Endothelial cell of umbilical vein (primary cell): ENCODE measurements around the gene TRIM14. TPM values are rescaled to one million over a fixed set of nuclear protein-coding genes. Genes with fewer than 3 reads are reported as not detected.
A peak's percentile ranks its signal among the peaks of the same experiment; 100 is the strongest.

Source experiments
- BruUV-seq: library from RNA; stranded (reverse); fragments of 400-500 nt; replicated peaks from 2 replicates; lab custom pipeline; 2021; lab: Mats Ljungman, UMichigan
- CTCF ChIA-PET: fragments of 300-600, 350-600 bp; sonication (Branson Sonifier 250); formaldehyde crosslinking; loops from one replicate; lab custom pipeline; 2021; ENCODE audit warnings: antibody characterized with exemption, inconsistent platforms; lab: Charles Lee
- POLR2A ChIA-PET: fragments of 300-600, 350-600 bp; sonication (Branson Sonifier 250); formaldehyde crosslinking; loops from one replicate; lab custom pipeline; 2021; ENCODE audit warnings: antibody characterized with exemption, inconsistent platforms; lab: Charles Lee
- DNase-seq: peaks from one replicate; pipeline ENCODE4 v3.0.0-alpha.2; 2011; ENCODE audit warnings: low read depth, low spot score
- FAIRE-seq: peaks from 2 replicates; lab custom pipeline; 2011; peaks lifted over from hg19 to GRCh38; lab: Jason Lieb, UNC
- H2AFZ ChIP-seq: 2 replicates; pipeline ENCODE4 v1.6.0; 2012; ENCODE audit warnings: low read depth, low read length, control low read depth, inconsistent platforms
- H3K27ac ChIP-seq: 2 replicates; pipeline ENCODE4 v1.5.1; 2011; ENCODE audit warnings: low read depth, mild to moderate bottlenecking, control low read depth, low read length, moderate library complexity; ENCODE audit not compliant: insufficient read depth
- H3K27me3 ChIP-seq, 2 experiments: 2 replicates each; pipeline versions ENCODE4 v1.6.0 to v1.6.1; 2011; ENCODE audit warnings: low read length in 2 of 2, mixed read lengths in 1 of 2; ENCODE audit not compliant: control insufficient read depth in 2 of 2, insufficient read depth in 2 of 2
- H3K36me3 ChIP-seq, 2 experiments: 2 replicates in 1 of 2; 3 replicates in 1 of 2; pipeline ENCODE4 v1.5.1; 2011; ENCODE audit warnings: low read length in 2 of 2, mild to moderate bottlenecking in 1 of 2, moderate library complexity in 1 of 2; ENCODE audit not compliant: control insufficient read depth in 2 of 2, insufficient read depth in 2 of 2; ENCODE audit errors: extremely low read depth in 1 of 2
- H3K4me1 ChIP-seq: 3 replicates; pipeline ENCODE4 v1.5.1; 2011; ENCODE audit warnings: mild to moderate bottlenecking, low read length; ENCODE audit not compliant: control insufficient read depth, insufficient read depth; ENCODE audit errors: extremely low read depth
- H3K4me2 ChIP-seq: 2 replicates; pipeline ENCODE4 v1.6.1; 2011; ENCODE audit warnings: low read length, control low read depth, mixed read lengths; ENCODE audit not compliant: insufficient read depth
- H3K4me3 ChIP-seq, 3 experiments: fragments of 200-600 bp in 1 of 3; sonication (generic), shearing (Covaris generic) in 1 of 3; replicated peaks in 1 of 3; 2 replicates each; pipeline ENCODE4 v1.5.1; 2011 to 2016; ENCODE audit warnings: control low read depth in 3 of 3, low read length in 3 of 3, mild to moderate bottlenecking in 2 of 3, inconsistent platforms in 1 of 3, low read depth in 1 of 3, moderate library complexity in 1 of 3; ENCODE audit not compliant: insufficient read depth in 1 of 3
- H3K79me2 ChIP-seq: 2 replicates; pipeline ENCODE4 v1.6.0; 2012; ENCODE audit warnings: low read length, inconsistent platforms; ENCODE audit not compliant: control insufficient read depth, insufficient read depth
- H3K9ac ChIP-seq: replicated peaks from 2 replicates; pipeline ENCODE3; 2011; ENCODE audit warnings: low read length, control low read depth; ENCODE audit not compliant: insufficient read depth; ENCODE audit errors: extremely low read depth
- H3K9me1 ChIP-seq: replicated peaks from 3 replicates; pipeline ENCODE4 v1.6.0; 2011; ENCODE audit warnings: mild to moderate bottlenecking, low read length; ENCODE audit not compliant: control insufficient read depth, insufficient read depth; ENCODE audit errors: extremely low read depth
- H3K9me3 ChIP-seq: replicated peaks from 2 replicates; pipeline ENCODE4 v1.5.1; 2012; ENCODE audit warnings: low read length, inconsistent platforms; ENCODE audit not compliant: control insufficient read depth, insufficient read depth
- H4K20me1 ChIP-seq: replicated peaks from 2 replicates; pipeline ENCODE3; 2011; ENCODE audit warnings: mild to moderate bottlenecking, low read length; ENCODE audit not compliant: control insufficient read depth, insufficient read depth; ENCODE audit errors: extremely low read depth
- CTCF ChIP-seq, 2 donors: IDR thresholded peaks; 1 replicate in 1 of 2; 2 replicates in 1 of 2; pipeline ENCODE4 v1.5.1; 2011; ENCODE audit warnings: low read length in 2 of 2, mild to moderate bottlenecking in 2 of 2, moderate library complexity in 2 of 2, control low read depth in 1 of 2, inconsistent platforms in 1 of 2, low read depth in 1 of 2; ENCODE audit not compliant: insufficient read depth in 1 of 2; ENCODE audit errors: extremely low read depth in 1 of 2
- GATA2 ChIP-seq: IDR thresholded peaks from 2 replicates; pipeline ENCODE4 v1.7.0; 2011; ENCODE audit warnings: low read depth, mild to moderate bottlenecking, moderate library complexity, mixed read lengths, low read length; ENCODE audit not compliant: insufficient read length, insufficient read depth
- JUN ChIP-seq: IDR thresholded peaks from 2 replicates; pipeline ENCODE4 v1.6.1; 2011; ENCODE audit warnings: borderline replicate concordance, low read depth; ENCODE audit not compliant: insufficient read length, insufficient read depth
- POLR2A ChIP-seq: IDR thresholded peaks from 2 replicates; pipeline ENCODE4 v1.6.1; 2012; ENCODE audit warnings: low read depth, mild to moderate bottlenecking, control low read depth, low read length
- dilution Hi-C: fragments of 300-500 bp; cut with MboI; formaldehyde crosslinking; loops from one replicate; pipeline ENCODE4 v1.15.0; 2019; ENCODE audit warnings: low sequenced_read_pairs; ENCODE audit not compliant: extremely low pct_ligation_motif_present
- intact Hi-C: fragments of 100-400 bp; cut with micrococcal nuclease; formaldehyde crosslinking; loops from one replicate; pipeline ENCODE4 v1.10.0; 2022
- polyA plus RNA-seq, 4 experiments: library from polyadenylated mRNA; depleted of rRNA in 3 of 4; stranded (reverse) in 3 of 4; unstranded in 1 of 4; fragments of >200 nt; gene quantifications; 2 replicates each; pipeline versions ENCODE4 v1.2.1 to v1.2.3, GENCODE V29; 2011 to 2012; ENCODE audit warnings: missing spikeins in 1 of 4
- total RNA-seq: library from RNA; stranded (reverse); gene quantifications from 2 replicates; pipeline ENCODE4 v1.2.3, GENCODE V29; 2021

Gene TRIM14
- total and polyA plus RNA-seq, 2 donors (not counting 3 experiments of a cell fraction or from before 2014, with no cell fraction given), result 4.8 to 10.7 TPM

GRCh38 chr9:98034593-98035546 lies 84.2 kb downstream of the TRIM14 start:
- FAIRE-seq (peak; percentile 90), DNase-seq (peak; percentile 75)
- H2AFZ ChIP-seq, result peak overlapping the region; percentile 47
- H3K36me3 ChIP-seq, result no peaks in the 10 kb centered on the region
- dilution Hi-C loops, result no loop called here
- H3K9me1 ChIP-seq, result no peaks in the 10 kb centered on the region
- no peak overlapping the region for H3K4me3 ChIP-seq
- H3K9ac ChIP-seq, result no peak overlapping the region
- no peaks in the 10 kb centered on the region for H4K20me1 ChIP-seq
- H3K79me2 ChIP-seq, result no peaks in the 10 kb centered on the region
- intact Hi-C loops, result loop anchor here (1.0 to 5.0 kb wide), 3 partner anchors 52 to 323 kb away; partner anchors contain the start of gene ANP32B
- no TSS peak for BruUV-seq
- H3K27ac ChIP-seq, result peak overlapping the region; percentile 65
- H3K4me2 ChIP-seq, result no peak overlapping the region
- CTCF ChIA-PET, result interaction anchor here (0.5 to 2.4 kb wide), 38 partner anchors 11 to 771 kb away, joined by 3 to 40 read pairs (median 6); partner anchors contain the start of genes ANP32B, NANS, TBC1D2 and TRMO
- TF ChIP-seq JUN (no peak), CTCF (IDR thresholded peaks at IDR 0.05; ENCODE audit: extremely low read depth in 1 of 2, insufficient read depth in 1 of 2, low read depth in 1 of 2, low read length in 2 of 2) (peak; percentile 74 to 87), GATA2 (no peak), POLR2A (no peak)
- no peaks in the 10 kb centered on the region for H3K9me3 ChIP-seq
- no peaks in the 10 kb centered on the region for H3K27me3 ChIP-seq
- POLR2A ChIA-PET, result interaction anchor here (1.3 kb wide), 1 partner anchor 21 kb away, joined by 4 read pairs; no protein-coding TSS in a partner anchor
- peaks cover 13% of the 10 kb centered on the region for H3K4me1 ChIP-seq
